Measurements from ENCODE around the gene LARGE2. TPM values are rescaled to one million over a fixed set of nuclear protein-coding genes. Genes with fewer than 3 reads are reported as not detected.

The LARGE2 gene
- total and polyA plus RNA-seq, 2 of the 13 experiments (the other 11 are each of a cell fraction or from before 2014, with no cell fraction given) = 8.5 to 21.6 TPM

DNA sequence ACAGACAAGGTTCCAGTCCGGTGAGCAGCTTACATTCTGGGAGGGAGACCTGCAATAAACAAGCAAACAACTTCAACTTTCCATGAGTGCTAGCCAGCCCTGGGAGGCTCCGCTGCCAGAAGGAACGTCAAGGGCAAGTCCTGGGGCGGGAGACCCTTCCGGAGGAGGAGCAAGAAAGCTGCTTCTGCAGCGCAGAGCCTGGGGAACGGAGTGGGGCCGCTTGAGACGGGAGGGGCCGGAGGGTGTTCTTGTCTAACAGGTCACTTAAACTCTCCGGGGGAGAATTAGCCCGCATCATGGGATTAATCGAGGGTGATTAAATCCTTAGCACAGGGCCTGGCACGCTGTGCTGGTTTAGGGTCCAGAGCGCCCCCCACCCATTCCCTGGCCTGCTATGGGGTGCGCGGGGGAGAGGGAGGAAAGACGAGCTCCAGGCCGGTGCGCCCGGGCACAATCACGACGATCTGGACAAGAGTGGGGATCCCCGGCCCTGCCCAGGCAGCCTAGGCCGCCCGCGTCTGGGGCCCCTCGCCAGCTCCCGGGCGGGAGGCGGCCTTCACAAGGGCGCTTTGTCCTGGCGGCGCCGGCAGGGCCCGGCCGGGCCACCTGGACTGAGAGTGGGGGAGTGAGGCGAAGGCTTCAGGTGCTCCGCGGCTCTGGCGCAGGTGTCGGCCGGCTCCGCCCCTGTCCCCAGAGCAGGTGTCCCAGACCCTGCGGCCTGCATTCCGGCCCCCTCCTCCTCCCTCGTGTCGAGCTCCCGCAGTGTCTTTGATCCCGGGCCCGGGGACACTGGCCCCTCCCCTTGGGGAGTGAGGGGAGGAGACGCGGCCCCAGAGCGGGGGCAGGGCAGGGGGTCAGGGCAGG is 663 bp upstream of the LARGE2 start (continued):
- TF ChIP-seq, protein P1, sequence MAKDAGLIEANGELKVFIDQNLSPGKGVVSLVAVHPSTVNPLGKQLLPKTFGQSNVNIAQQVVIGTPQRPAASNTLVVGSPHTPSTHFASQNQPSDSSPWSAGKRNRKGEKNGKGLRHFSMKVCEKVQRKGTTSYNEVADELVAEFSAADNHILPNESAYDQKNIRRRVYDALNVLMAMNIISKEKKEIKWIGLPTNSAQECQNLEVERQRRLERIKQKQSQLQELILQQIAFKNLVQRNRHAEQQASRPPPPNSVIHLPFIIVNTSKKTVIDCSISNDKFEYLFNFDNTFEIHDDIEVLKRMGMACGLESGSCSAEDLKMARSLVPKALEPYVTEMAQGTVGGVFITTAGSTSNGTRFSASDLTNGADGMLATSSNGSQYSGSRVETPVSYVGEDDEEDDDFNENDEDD (CRISPR knock-in tag; IDR thresholded peaks at IDR 0.05; ENCODE audit: borderline replicate concordance) = 0 out of 2 replicates have a peak, but pooled peaks have one; percentile 34
- TF ChIP-seq ASH2L (IDR thresholded peaks at IDR 0.05; ENCODE audit: insufficient read length, low read depth, low read length) = no peak
- TF ChIP-seq ARID2 (CRISPR knock-in tag; IDR thresholded peaks at IDR 0.05; ENCODE audit: borderline replicate concordance) = no peak
- TF ChIP-seq, protein P2, sequence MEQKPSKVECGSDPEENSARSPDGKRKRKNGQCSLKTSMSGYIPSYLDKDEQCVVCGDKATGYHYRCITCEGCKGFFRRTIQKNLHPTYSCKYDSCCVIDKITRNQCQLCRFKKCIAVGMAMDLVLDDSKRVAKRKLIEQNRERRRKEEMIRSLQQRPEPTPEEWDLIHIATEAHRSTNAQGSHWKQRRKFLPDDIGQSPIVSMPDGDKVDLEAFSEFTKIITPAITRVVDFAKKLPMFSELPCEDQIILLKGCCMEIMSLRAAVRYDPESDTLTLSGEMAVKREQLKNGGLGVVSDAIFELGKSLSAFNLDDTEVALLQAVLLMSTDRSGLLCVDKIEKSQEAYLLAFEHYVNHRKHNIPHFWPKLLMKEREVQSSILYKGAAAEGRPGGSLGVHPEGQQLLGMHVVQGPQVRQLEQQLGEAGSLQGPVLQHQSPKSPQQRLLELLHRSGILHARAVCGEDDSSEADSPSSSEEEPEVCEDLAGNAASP (CRISPR knock-in tag; IDR thresholded peaks at IDR 0.05; ENCODE audit: borderline replicate concordance) = peak; percentile 83; the same call in 1 of the 2 replicates
- TF ChIP-seq FOSL1 (CRISPR knock-in tag; IDR thresholded peaks at IDR 0.05; ENCODE audit: borderline replicate concordance) = no peak
- TF ChIP-seq, protein P3, sequence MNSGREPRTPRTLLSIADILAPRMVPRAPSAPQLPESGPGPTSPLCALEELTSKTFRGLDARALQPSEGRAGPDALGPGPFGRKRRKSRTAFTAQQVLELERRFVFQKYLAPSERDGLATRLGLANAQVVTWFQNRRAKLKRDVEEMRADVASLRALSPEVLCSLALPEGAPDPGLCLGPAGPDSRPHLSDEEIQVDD (CRISPR knock-in tag; IDR thresholded peaks at IDR 0.05; ENCODE audit: borderline replicate concordance) = 0 out of 2 replicates have a peak, but pooled peaks have one; percentile 23
- TF ChIP-seq ZNF879 (CRISPR knock-in tag; IDR thresholded peaks at IDR 0.05) = no peak
- TF ChIP-seq SAFB2 (CRISPR knock-in tag; IDR thresholded peaks at IDR 0.05; ENCODE audit: borderline replicate concordance, low read depth) = no peak
- TF ChIP-seq SIN3A (IDR thresholded peaks at IDR 0.05; ENCODE audit: borderline replicate concordance, low read depth, low read length) = peak; percentile 28; the same call in 1 of the 2 replicates
- TF ChIP-seq POLR2A (IDR thresholded peaks at IDR 0.05; ENCODE audit: insufficient read depth in 1 of 2, low read depth in 2 of 2, low read length in 2 of 2) = no peak; a peak in 1 of 4 replicates
- TF ChIP-seq SNAI1 (CRISPR knock-in tag; IDR thresholded peaks at IDR 0.05; ENCODE audit: borderline replicate concordance) = no peak
- TF ChIP-seq TOE1 (CRISPR knock-in tag; IDR thresholded peaks at IDR 0.05) = no peak
- TF ChIP-seq, protein P4, sequence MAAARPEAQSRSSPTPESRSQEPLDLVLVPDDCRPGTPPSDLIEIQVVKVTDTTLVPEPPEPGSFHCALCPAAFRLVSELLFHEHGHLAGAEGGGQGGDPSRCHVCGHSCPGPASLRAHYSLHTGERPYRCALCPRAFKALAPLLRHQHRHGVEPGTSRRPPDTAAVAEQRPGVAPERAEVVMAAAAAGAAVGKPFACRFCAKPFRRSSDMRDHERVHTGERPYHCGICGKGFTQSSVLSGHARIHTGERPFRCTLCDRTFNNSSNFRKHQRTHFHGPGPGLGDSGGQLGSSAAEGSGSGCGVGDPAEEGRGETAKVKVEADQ (CRISPR knock-in tag; IDR thresholded peaks at IDR 0.05; ENCODE audit: borderline replicate concordance) = no peak
- TF ChIP-seq AGO1 (IDR thresholded peaks at IDR 0.05; ENCODE audit: low read depth, low read length, poor library complexity, severe bottlenecking) = peak; percentile 21
- TF ChIP-seq YEATS2 (CRISPR knock-in tag; IDR thresholded peaks at IDR 0.05; ENCODE audit: borderline replicate concordance) = peak; percentile 47; the same call in 1 of the 2 replicates
- peak; percentile 25; the same call in 1 of the 2 replicates for TF ChIP-seq ZNF501 (CRISPR knock-in tag; IDR thresholded peaks at IDR 0.05)
- TF ChIP-seq KLF15 (CRISPR knock-in tag; IDR thresholded peaks at IDR 0.05; ENCODE audit: borderline replicate concordance) = no peak; the same call in 1 of the 2 replicates
- no peak for TF ChIP-seq ZNF878 (CRISPR knock-in tag; IDR thresholded peaks at IDR 0.05)
- TF ChIP-seq ZNF556 (CRISPR knock-in tag; IDR thresholded peaks at IDR 0.05; ENCODE audit: borderline replicate concordance) = peak; percentile 62; the same call in 1 of the 2 replicates
- TF ChIP-seq MZF1 (CRISPR knock-in tag; IDR thresholded peaks at IDR 0.05; ENCODE audit: borderline replicate concordance) = no peak
- TF ChIP-seq, protein P5, sequence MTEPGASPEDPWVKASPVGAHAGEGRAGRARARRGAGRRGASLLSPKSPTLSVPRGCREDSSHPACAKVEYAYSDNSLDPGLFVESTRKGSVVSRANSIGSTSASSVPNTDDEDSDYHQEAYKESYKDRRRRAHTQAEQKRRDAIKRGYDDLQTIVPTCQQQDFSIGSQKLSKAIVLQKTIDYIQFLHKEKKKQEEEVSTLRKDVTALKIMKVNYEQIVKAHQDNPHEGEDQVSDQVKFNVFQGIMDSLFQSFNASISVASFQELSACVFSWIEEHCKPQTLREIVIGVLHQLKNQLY (CRISPR knock-in tag; IDR thresholded peaks at IDR 0.05) = no peak
- TF ChIP-seq ZFP36 (IDR thresholded peaks at IDR 0.05; ENCODE audit: borderline replicate concordance, low read depth, low read length, partially characterized antibody) = no peak
- TF ChIP-seq XBP1 (CRISPR knock-in tag; IDR thresholded peaks at IDR 0.05) = no peak
- peak; percentile 30; the same call in 1 of the 2 replicates for TF ChIP-seq HOXA5 (CRISPR knock-in tag; IDR thresholded peaks at IDR 0.05)
- no peak for TF ChIP-seq ZBTB1 (CRISPR knock-in tag; IDR thresholded peaks at IDR 0.05; ENCODE audit: borderline replicate concordance)

Data from HepG2 (cell line).